ENCODE results near the gene TUBB.

DNA sequence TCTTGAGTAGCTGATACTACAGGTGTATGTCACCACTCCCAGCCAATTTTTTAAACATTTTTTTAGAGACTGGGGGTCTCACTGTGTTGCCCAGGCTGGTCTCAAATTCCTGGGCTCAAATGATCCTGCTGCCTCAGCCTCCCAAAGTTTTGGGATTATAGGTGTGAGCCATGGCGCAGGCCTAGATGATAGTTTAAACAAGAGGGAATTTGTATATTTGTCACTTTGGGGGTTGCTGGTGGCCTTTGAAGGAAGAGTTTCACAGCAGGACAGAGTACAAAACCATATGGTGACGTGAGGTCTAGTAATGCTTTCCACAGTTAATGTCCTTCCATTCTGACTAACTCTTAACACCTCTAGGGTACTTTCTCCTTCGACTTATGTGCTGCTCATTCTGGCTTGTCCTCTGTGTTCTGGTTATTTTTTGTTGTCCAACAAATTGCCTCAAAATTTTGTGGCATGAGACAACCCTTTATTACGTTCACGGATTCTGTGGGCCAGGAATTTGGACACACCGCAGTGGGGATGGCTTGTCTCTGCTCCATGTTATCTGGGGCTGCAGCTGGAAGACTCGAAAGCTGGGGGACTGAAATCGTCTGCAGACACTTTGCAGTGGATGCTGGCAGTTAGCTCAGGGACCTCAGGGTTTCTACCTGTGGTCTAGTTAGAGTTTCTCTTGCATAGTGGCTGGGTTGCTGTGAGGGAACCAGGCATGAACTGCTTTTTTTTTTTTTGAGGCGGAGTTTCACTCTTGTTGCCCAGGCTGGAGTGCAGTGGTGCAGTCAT, 47.2 kb downstream of the TUBB start:
- no peak for TF ChIP-seq POLR2AphosphoS5 (IDR thresholded peaks at IDR 0.05; ENCODE audit: low read depth, low read length)
- TF ChIP-seq, protein P1, sequence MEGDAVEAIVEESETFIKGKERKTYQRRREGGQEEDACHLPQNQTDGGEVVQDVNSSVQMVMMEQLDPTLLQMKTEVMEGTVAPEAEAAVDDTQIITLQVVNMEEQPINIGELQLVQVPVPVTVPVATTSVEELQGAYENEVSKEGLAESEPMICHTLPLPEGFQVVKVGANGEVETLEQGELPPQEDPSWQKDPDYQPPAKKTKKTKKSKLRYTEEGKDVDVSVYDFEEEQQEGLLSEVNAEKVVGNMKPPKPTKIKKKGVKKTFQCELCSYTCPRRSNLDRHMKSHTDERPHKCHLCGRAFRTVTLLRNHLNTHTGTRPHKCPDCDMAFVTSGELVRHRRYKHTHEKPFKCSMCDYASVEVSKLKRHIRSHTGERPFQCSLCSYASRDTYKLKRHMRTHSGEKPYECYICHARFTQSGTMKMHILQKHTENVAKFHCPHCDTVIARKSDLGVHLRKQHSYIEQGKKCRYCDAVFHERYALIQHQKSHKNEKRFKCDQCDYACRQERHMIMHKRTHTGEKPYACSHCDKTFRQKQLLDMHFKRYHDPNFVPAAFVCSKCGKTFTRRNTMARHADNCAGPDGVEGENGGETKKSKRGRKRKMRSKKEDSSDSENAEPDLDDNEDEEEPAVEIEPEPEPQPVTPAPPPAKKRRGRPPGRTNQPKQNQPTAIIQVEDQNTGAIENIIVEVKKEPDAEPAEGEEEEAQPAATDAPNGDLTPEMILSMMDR (IDR thresholded peaks at IDR 0.05) = no peak
- TF ChIP-seq, protein P2, sequence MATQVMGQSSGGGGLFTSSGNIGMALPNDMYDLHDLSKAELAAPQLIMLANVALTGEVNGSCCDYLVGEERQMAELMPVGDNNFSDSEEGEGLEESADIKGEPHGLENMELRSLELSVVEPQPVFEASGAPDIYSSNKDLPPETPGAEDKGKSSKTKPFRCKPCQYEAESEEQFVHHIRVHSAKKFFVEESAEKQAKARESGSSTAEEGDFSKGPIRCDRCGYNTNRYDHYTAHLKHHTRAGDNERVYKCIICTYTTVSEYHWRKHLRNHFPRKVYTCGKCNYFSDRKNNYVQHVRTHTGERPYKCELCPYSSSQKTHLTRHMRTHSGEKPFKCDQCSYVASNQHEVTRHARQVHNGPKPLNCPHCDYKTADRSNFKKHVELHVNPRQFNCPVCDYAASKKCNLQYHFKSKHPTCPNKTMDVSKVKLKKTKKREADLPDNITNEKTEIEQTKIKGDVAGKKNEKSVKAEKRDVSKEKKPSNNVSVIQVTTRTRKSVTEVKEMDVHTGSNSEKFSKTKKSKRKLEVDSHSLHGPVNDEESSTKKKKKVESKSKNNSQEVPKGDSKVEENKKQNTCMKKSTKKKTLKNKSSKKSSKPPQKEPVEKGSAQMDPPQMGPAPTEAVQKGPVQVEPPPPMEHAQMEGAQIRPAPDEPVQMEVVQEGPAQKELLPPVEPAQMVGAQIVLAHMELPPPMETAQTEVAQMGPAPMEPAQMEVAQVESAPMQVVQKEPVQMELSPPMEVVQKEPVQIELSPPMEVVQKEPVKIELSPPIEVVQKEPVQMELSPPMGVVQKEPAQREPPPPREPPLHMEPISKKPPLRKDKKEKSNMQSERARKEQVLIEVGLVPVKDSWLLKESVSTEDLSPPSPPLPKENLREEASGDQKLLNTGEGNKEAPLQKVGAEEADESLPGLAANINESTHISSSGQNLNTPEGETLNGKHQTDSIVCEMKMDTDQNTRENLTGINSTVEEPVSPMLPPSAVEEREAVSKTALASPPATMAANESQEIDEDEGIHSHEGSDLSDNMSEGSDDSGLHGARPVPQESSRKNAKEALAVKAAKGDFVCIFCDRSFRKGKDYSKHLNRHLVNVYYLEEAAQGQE (IDR thresholded peaks at IDR 0.05; ENCODE audit: insufficient read depth in 1 of 2, low read depth in 2 of 2, low read length in 1 of 2) = no peak
- TF ChIP-seq SIN3A (IDR thresholded peaks at IDR 0.05; ENCODE audit: borderline replicate concordance, insufficient read depth, low read depth, low read length) = no peak
- no peak for TF ChIP-seq TCF7L2 (IDR thresholded peaks at IDR 0.05; ENCODE audit: low read depth, low read length)

All from Panc1 (cell line).